Heart left ventricle (tissue), 13 donors: ENCODE data around the gene HLA-B.
"Not testable (repeated sequence)": the region's sequence is repeated elsewhere in the genome, so short reads cannot be mapped to it uniquely, and the experiment has no call there.

ENCODE experiments used
- POLR2A ChIP-seq, 2 donors: fragments of 450-650 bp; IDR thresholded peaks; one replicate each; pipeline ENCODE4 v1.6.1; 2017; ENCODE audit warnings: antibody characterized with exemption in 2 of 2, mild to moderate bottlenecking in 2 of 2, moderate library complexity in 2 of 2
- TF ChIP-seq, protein P1 (sequence below), 12 donors: fragments of 200-600 bp; sonication (generic) in 4 of 12; IDR thresholded peaks; one replicate each; pipeline versions ENCODE4 v1.5.0 to v1.8.0; 2018 to 2022; ENCODE audit warnings: antibody characterized with exemption in 12 of 12, mild to moderate bottlenecking in 5 of 12
- donor health status: ischemic (EF 13 %, LVEDD 7.1; RV severe dilation, severe dysfunction).
- donor health status: DM: no; HTN: yes; CAD: no.
- donor health status: DM: no; HTN: no; CAD: no.
- donor health status: ischemic (EF 25% LVEDD 6.9; RV normal size, moderate dysfunction).
- donor health status: ischemic (EF 25% LVEDD 5.7; RV mildly dilated, moderate dysfunction).
- donor health status: ischemic (EF 35%, LVEDD 5.7; RV mildly dilated, moderate dysfunction).
- donor health status: nonischemic (EF 11% LVEDD 7.7; RV severe dilation, severe dysfunction).
- donor health status: DM: yes; HTN: yes; CAD: no.
- donor health status: PGD.
- donor health status: ischemic (EF 29% LVEDD 5.4; RV normal size, mild dysfunction).
- donor health status: nonischemic (EF 23%, LVEDD 6.1; RV moderate dilation, normal function).

DNA sequence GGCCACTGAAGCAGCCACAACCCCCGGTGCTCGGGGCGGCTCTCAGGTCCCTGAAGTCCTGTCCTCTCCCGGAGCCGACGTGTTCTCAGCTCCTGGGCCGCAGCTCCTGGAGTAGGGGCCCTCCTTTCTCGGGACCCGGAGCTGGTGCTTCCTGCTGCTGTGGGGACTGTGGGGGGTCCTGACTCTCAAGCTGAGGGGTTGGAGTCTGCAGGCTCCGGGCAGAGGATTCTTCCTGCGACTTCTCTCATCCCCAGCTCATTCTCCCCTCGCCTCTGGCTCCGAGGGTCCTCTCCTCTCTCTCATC, 47.0 kb upstream of the HLA-B start:
- TF ChIP-seq, protein P1, sequence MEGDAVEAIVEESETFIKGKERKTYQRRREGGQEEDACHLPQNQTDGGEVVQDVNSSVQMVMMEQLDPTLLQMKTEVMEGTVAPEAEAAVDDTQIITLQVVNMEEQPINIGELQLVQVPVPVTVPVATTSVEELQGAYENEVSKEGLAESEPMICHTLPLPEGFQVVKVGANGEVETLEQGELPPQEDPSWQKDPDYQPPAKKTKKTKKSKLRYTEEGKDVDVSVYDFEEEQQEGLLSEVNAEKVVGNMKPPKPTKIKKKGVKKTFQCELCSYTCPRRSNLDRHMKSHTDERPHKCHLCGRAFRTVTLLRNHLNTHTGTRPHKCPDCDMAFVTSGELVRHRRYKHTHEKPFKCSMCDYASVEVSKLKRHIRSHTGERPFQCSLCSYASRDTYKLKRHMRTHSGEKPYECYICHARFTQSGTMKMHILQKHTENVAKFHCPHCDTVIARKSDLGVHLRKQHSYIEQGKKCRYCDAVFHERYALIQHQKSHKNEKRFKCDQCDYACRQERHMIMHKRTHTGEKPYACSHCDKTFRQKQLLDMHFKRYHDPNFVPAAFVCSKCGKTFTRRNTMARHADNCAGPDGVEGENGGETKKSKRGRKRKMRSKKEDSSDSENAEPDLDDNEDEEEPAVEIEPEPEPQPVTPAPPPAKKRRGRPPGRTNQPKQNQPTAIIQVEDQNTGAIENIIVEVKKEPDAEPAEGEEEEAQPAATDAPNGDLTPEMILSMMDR (IDR thresholded peaks at IDR 0.05), result not testable (repeated sequence)
- not testable (repeated sequence) for TF ChIP-seq POLR2A (IDR thresholded peaks at IDR 0.05)
